Ascending aorta (tissue), 2 donors: ENCODE data around the gene RPS6KA4. TPM values are rescaled to one million over a fixed set of nuclear protein-coding genes. Genes with fewer than 3 reads are reported as not detected.

Source experiments
- DNase-seq, 2 donors: peaks; one replicate each; pipeline ENCODE4 v3.0.0-alpha.2; 2019; ENCODE audit warnings: low spot score in 2 of 2
- H3K27ac ChIP-seq, 2 donors: fragments of 200-600 bp; sonication (generic); one replicate each; pipeline ENCODE4 v1.5.1; 2016 to 2017; ENCODE audit warnings: mild to moderate bottlenecking in 1 of 2
- H3K27me3 ChIP-seq: fragments of 200-600 bp; sonication (generic); one replicate; pipeline ENCODE4 v1.5.1; 2017
- H3K36me3 ChIP-seq, 2 donors: fragments of 200-600 bp; sonication (generic); one replicate each; pipeline ENCODE4 v1.5.1; 2016
- H3K4me1 ChIP-seq, 2 donors: fragments of 200-600 bp; sonication (generic); one replicate each; pipeline ENCODE4 v1.5.1; 2016 to 2017; ENCODE audit warnings: mild to moderate bottlenecking in 1 of 2
- H3K4me3 ChIP-seq, 2 donors: fragments of 200-600 bp; sonication (generic); one replicate each; pipeline ENCODE4 v1.5.1; 2016 to 2017; ENCODE audit warnings: mild to moderate bottlenecking in 1 of 2
- H3K9me3 ChIP-seq, 2 donors: fragments of 200-600 bp; sonication (generic); one replicate each; pipeline ENCODE4 v1.5.1; 2016
- intact Hi-C: fragments of 100-400 bp; cut with DNase I; formaldehyde crosslinking; loops from one replicate; pipeline ENCODE4 v1.15.1; 2023
- total RNA-seq: library from RNA; depleted of rRNA; stranded (reverse); fragments of >200 nt; gene quantifications from one replicate; pipeline ENCODE4 v1.1.0, GENCODE V29; 2016
- TF ChIP-seq, protein P1 (sequence below), 3 experiments: fragments of 200-600 bp in 2 of 3; fragments of 450-650 bp in 1 of 3; sonication (generic) in 2 of 3; IDR thresholded peaks; one replicate each; pipeline ENCODE4 v1.5.1; 2016 to 2019; ENCODE audit warnings: antibody characterized with exemption in 3 of 3, mild to moderate bottlenecking in 1 of 3, moderate library complexity in 1 of 3

Gene RPS6KA4
- total RNA-seq, 1 donor from 2014 or later, result 81.5 TPM

DNA sequence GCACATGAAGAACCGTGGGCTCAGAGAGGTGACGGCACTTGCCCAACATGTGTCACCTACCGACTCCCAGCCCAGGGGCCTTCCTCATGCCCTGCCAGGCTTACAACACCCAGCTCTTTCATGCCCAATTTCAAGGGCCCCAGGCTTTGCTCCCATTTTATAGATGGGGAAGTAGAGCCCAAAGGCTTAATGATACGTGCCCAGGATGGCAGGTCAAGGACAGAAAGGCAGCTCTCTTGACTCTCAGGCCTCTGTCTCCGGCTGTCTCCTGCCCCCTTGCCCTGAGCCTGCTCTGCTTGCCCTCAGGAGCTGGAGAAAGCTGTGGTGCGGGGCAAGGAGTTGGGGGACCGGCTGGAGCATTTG is 10.0 kb upstream of the RPS6KA4 start:
- H3K9me3 ChIP-seq, result no peaks in the 10 kb centered on the region
- intact Hi-C loops, result no loop called here
- no peaks in the 10 kb centered on the region for H3K4me1 ChIP-seq
- no peak overlapping the region for H3K27ac ChIP-seq
- no peaks in the 10 kb centered on the region for H3K36me3 ChIP-seq
- no peaks in the 10 kb centered on the region for H3K27me3 ChIP-seq
- TF ChIP-seq, protein P1, sequence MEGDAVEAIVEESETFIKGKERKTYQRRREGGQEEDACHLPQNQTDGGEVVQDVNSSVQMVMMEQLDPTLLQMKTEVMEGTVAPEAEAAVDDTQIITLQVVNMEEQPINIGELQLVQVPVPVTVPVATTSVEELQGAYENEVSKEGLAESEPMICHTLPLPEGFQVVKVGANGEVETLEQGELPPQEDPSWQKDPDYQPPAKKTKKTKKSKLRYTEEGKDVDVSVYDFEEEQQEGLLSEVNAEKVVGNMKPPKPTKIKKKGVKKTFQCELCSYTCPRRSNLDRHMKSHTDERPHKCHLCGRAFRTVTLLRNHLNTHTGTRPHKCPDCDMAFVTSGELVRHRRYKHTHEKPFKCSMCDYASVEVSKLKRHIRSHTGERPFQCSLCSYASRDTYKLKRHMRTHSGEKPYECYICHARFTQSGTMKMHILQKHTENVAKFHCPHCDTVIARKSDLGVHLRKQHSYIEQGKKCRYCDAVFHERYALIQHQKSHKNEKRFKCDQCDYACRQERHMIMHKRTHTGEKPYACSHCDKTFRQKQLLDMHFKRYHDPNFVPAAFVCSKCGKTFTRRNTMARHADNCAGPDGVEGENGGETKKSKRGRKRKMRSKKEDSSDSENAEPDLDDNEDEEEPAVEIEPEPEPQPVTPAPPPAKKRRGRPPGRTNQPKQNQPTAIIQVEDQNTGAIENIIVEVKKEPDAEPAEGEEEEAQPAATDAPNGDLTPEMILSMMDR (IDR thresholded peaks at IDR 0.05), result no peak
- no peak for DNase-seq
- H3K4me3 ChIP-seq, result no peak overlapping the region

DNA sequence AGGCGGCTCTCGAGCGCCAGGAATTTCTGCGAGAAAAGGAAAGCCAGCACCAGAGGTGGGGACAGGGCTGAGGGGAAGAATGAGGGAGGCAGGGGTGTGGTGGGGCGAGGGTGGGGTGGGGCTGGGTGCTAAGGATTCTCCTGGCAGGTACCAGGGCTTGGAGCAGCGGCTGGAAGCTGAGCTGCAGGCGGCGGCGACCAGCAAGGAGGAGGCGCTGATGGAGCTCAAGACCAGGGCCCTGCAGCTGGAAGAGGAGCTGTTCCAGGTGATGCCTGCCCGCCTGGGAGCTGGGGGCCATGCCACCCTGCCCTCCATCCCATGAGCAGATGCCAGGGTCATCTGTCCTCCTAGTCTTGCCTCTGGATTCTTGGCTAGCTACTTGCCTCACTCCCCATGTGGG is 9.6 kb upstream of the RPS6KA4 start:
- no peaks in the 10 kb centered on the region for H3K4me1 ChIP-seq
- intact Hi-C loops, result no loop called here
- TF ChIP-seq, protein P1 (IDR thresholded peaks at IDR 0.05), result no peak
- H3K36me3 ChIP-seq, result no peaks in the 10 kb centered on the region
- no peaks in the 10 kb centered on the region for H3K9me3 ChIP-seq
- no peak overlapping the region for H3K27ac ChIP-seq
- no peak for DNase-seq
- no peak overlapping the region for H3K4me3 ChIP-seq
- H3K27me3 ChIP-seq, result no peaks in the 10 kb centered on the region

DNA sequence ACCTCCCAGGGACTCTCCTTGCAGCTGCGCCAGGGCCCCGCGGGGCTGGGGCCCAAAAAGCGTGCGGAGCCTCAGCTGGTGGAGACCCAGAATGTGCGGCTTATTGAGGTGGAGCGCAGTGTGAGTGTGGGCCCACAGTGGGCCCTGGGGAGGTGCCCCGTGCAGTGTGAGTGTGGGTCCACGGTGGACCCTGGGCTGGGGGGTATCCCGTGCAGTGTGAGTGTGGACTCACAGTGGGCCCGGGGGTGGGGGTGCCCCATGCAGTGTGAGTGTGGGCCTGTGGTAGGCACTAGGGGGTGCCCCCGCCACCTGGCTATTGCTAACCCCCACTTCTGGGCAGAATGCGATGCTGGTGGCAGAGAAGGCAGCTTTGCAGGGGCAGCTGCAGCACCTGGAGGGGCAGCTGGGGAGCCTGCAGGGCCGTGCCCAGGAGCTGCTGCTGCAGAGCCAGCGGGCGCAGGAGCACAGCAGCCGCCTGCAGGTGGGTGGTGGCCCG is 7.8 kb upstream of the RPS6KA4 start:
- DNase-seq, result no peak
- H3K4me1 ChIP-seq, result peaks cover 0 to 4% of the 10 kb centered on the region in 2 donors
- intact Hi-C loops, result no loop called here

DNA sequence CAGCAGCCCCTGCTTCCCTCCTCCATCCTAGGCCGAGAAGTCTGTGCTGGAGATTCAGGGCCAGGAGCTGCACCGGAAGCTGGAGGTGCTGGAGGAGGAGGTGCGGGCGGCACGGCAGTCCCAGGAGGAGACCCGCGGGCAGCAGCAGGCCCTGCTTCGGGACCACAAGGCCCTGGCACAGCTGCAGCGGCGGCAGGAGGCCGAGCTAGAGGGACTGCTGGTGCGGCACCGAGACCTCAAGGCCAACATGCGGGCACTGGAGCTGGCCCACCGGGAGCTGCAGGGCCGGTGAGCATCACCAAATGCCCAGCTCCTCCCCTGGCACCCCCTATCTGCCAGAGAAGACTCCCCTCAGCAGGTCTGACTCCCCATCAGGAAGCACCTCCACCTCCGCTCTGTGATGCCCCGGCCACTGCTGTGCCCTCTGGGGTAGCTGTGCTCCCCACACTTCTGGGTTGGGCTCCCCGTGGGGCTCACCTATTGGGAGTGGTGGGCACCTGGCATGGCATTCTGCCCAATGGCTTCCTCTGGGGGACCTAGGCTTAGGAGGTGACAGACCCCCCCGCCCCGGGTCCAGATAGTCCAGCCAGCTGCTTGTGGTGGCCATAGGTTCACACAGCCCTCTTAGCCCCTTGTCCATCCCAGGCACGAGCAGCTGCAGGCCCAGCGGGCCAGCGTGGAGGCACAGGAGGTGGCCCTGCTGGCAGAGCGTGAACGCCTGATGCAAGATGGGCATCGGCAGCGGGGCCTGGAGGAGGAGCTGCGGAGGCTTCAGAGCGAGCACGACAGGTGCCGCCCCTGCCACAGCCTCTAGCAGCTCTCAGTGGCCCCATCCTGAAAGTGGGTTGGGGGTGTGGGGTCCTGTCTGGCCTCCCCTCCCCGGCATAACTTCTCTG is 6.6 kb upstream of the RPS6KA4 start:
- H3K27me3 ChIP-seq, result no peaks in the 10 kb centered on the region
- intact Hi-C loops, result no loop called here
- H3K9me3 ChIP-seq, result no peaks in the 10 kb centered on the region
- TF ChIP-seq, protein P1 (IDR thresholded peaks at IDR 0.05), result no peak
- no peaks in the 10 kb centered on the region for H3K36me3 ChIP-seq
- peaks cover 0 to 4% of the 10 kb centered on the region in 2 donors for H3K4me1 ChIP-seq
- DNase-seq, result no peak
- H3K27ac ChIP-seq, result no peak overlapping the region
- H3K4me3 ChIP-seq, result no peak overlapping the region

More for the DNA sequence above, 7.8 kb upstream of the RPS6KA4 start:
- Histone ChIP-seq H3K27me3 (no peaks in the 10 kb centered on the region), H3K4me3 (no peak overlapping the region), H3K27ac (no peak overlapping the region), H3K9me3 (no peaks in the 10 kb centered on the region), H3K36me3 (no peaks in the 10 kb centered on the region)
- TF ChIP-seq, protein P1 (IDR thresholded peaks at IDR 0.05), result no peak

DNA sequence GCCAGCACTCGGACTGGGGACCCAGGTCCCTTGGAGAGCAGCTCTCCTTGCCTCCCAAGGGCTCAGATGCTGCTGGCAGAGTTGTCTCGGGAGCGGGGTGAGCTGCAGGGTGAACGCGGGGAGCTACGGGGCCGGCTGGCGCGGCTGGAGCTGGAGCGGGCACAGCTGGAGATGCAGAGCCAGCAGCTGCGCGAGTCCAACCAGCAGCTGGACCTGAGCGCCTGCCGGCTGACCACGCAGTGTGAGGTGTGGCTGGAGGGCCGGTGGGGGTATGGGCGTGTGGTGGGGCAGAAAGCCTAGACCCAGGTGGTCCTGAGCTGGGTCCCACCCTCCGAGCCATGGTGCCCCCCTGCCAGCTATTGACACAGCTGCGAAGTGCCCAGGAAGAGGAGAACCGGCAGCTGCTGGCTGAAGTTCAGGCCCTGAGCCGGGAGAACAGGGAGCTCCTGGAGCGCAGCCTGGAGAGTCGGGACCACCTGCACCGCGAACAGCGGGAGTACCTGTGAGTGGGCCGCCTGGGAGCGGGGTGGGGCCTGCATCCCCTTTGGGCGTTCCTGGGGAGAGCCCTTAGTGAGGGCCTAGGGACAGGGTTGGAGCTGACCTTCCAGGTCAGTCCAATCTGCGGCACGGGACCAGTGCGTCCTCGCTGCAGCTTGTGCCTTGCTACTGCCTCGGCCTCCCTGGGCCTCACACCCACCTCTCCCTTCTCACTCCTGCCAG is 5.8 kb upstream of the RPS6KA4 start:
- intact Hi-C loops, result no loop called here
- no peak for DNase-seq
- Histone ChIP-seq H3K9me3 (no peaks in the 10 kb centered on the region), H3K27ac (no peak overlapping the region), H3K36me3 (no peaks in the 10 kb centered on the region), H3K27me3 (no peaks in the 10 kb centered on the region), H3K4me1 (peaks cover 5 to 12% of the 10 kb centered on the region in 2 donors), H3K4me3 (no peak overlapping the region)
- TF ChIP-seq, protein P1 (IDR thresholded peaks at IDR 0.05), result no peak
